ENCODE results near the gene COP1. TPM values are rescaled to one million over a fixed set of nuclear protein-coding genes. Genes with fewer than 3 reads are reported as not detected.
"Not testable (repeated sequence)": the region's sequence is repeated elsewhere in the genome, so short reads cannot be mapped to it uniquely, and the experiment has no call there.

Gene COP1
- total RNA-seq, 6 donors from 2014 or later: 40.4 to 113 (median 68.3) TPM

DNA sequence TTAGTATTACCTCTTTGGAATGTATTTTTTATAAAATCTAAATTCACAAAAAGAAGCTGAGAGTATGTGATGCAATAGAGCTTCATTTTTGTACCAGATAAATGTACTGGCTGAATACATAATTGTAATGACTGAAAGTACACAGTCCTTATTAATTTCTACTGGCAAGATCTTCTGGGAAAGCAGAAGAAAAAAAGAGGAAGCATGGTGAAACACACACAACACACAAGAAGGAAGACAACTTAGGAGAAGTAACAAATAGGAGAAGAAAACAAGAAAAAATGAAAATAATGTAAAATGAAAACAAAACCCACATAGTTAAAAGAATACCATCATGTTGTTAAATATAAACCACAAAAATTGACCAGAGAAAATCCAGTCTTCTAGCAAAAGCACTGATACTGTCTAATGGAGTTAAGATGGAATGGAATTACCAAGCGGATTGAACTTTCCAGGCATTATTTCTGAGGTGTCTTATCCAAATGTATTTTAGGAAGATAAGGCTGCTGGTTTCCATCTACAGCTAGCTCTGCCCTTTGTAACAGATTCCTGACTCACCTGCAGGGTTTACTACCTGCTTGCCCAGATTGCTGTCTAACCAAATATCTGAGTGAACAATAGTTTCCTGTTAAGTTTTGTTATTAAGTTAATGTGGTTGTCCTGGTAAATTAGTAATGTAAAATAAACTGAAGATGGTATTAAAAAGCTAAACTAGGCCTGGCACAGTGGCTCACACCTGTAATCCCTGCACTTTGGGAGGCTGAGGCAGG, 4.5 kb upstream of the COP1 start:
- Histone ChIP-seq H3K27me3 (no peaks in the 10 kb centered on the region), H3K36me3 (no peaks in the 10 kb centered on the region), H3K27ac (peak overlapping the region in 3 of 4 donors; percentile 17 to 49 (median 45)), H3K4me1 (peaks cover 5 to 12% (median 9%) of the 10 kb centered on the region in 4 donors), H3K4me3 (no peak overlapping the region), H3K9me3 (no peaks in the 10 kb centered on the region)
- DNase-seq: no peak
- 93 to 100% methylated on average over 1 of the region's 1 CpG for WGBS, 2 donors
- TF ChIP-seq POLR2A (IDR thresholded peaks at IDR 0.05) (no peak), EP300 (IDR thresholded peaks at IDR 0.05) (no peak), POLR2AphosphoS5 (IDR thresholded peaks at IDR 0.05) (no peak)
- TF ChIP-seq, protein P1, sequence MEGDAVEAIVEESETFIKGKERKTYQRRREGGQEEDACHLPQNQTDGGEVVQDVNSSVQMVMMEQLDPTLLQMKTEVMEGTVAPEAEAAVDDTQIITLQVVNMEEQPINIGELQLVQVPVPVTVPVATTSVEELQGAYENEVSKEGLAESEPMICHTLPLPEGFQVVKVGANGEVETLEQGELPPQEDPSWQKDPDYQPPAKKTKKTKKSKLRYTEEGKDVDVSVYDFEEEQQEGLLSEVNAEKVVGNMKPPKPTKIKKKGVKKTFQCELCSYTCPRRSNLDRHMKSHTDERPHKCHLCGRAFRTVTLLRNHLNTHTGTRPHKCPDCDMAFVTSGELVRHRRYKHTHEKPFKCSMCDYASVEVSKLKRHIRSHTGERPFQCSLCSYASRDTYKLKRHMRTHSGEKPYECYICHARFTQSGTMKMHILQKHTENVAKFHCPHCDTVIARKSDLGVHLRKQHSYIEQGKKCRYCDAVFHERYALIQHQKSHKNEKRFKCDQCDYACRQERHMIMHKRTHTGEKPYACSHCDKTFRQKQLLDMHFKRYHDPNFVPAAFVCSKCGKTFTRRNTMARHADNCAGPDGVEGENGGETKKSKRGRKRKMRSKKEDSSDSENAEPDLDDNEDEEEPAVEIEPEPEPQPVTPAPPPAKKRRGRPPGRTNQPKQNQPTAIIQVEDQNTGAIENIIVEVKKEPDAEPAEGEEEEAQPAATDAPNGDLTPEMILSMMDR (IDR thresholded peaks at IDR 0.05): no peak
- no peak for ATAC-seq (ENCODE audit: low FRiP score in 2 of 2)

DNA sequence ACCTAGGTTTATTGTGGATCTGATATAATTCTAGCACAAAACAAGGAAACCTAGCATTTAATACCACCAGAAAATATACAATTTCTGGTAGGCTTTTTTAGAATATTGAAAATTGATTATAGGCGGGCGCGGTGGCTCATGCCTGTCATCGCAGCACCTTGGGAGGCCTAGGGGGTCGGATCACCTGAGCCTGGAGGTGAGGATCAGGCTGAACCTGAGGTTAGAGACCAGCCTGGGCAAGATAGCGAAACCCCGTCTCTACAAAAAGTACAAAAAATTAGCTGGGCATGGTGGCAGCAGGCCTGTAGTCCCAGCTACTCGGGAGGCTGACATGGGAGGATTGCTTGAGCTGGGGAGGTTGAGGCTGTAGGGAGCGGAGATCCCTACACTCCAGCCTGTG, 948 bp upstream of the COP1 start:
- 38 to 59% methylated on average over 9 of the region's 9 CpGs for WGBS, 2 donors
- TF ChIP-seq, protein P1 (IDR thresholded peaks at IDR 0.05): no peak
- TF ChIP-seq POLR2A (IDR thresholded peaks at IDR 0.05): no peak
- H3K27ac ChIP-seq: peak overlapping the region; percentile 99

DNA sequence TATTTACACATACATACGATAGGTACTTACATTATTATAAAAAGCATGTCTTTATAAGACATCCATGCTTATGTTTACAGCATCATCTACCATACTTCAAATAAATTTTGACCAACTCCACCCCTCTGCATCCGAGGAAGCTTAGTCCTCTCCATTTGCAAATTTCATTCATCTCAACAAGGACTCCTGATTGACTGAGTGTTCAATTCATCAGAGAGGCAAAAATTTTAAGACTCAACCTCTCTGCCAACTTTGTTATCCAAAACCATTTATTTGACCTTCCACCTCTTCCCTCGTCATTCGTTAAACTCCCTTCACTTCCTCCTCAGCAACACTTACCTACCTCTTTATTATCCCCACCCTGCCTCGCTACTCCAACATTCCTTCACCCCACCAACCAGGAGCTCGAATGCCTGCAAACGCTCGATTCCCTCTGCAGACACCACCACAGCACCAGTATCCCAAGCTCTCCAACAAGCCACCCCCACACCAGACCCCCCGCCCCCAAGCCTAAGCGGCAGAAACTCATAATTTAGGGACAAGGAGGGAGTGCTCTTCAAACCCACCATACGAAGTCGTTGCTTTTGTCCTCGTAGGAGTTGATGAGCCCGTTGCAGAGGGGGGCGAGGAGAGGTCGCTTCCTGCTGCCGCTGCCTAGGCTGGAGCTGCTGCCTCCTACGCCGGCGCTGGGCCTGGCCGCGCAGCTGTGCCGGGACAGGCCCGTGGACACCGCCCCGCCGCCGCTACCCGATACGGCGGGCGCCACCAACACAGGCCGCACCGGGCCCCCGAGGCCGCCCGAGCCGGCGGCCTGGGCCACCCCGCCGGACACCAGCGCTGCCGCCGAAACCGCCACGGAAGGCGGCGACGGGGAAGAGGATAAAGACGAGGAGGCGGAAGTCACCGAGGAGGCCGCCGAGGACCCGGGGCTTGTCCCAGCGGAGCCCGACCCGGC, 803 bp downstream of the COP1 start:
- TF ChIP-seq POLR2AphosphoS5 (IDR thresholded peaks at IDR 0.05) (peak in 1 of 2 donors; percentile 25), POLR2A (IDR thresholded peaks at IDR 0.05) (no peak)
- H3K4me3 ChIP-seq: peak overlapping the region; percentile 81 to 98 (median 96)
- H3K4me1 ChIP-seq: peaks cover 28 to 39% (median 33%) of the 10 kb centered on the region in 4 donors
- ATAC-seq (ENCODE audit: low FRiP score in 2 of 2): peak; percentile 52 to 71
- H3K27ac ChIP-seq: peak overlapping the region; percentile 99
- DNase-seq: peak; percentile 51 to 91
- 0% methylated on average over 27 to 46 of the region's 58 CpGs for WGBS, 2 donors
- H3K9me3 ChIP-seq: no peaks in the 10 kb centered on the region
- H3K36me3 ChIP-seq: no peaks in the 10 kb centered on the region
- H3K27me3 ChIP-seq: no peaks in the 10 kb centered on the region

More for the DNA sequence above, 948 bp upstream of the COP1 start:
- H3K9me3 ChIP-seq: no peaks in the 10 kb centered on the region
- ATAC-seq (ENCODE audit: low FRiP score in 2 of 2) (no peak), DNase-seq (no peak)
- H3K4me3 ChIP-seq: peak overlapping the region; percentile 57 to 98 (median 88)
- peaks cover 28 to 36% (median 32%) of the 10 kb centered on the region in 4 donors for H3K4me1 ChIP-seq
- no peaks in the 10 kb centered on the region for H3K36me3 ChIP-seq
- no peaks in the 10 kb centered on the region for H3K27me3 ChIP-seq

DNA sequence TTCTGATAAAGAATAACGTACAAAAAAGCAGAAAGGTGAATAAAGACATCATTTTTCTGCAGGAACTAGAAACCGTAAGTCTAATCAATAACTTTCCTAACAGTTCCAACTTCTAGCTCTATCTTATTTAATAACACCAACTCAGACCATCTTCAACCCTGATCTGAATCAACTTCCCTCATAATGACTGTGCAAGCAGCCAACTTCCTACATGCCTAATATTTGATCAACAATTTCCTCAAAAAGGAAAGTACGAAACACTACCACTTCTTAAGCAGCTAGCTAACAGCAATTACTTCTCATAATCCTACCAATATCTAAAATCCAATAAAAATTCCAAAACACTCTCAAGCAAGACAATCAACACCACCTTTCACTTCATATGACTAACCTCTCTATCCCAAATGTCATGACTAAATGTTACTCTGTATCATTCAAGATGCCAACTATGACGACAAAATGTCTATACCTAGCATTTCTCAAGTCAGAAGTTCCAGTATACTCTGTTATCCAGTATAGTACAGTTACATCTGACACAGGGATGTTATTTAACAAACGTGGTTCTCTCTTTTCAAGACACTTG, 1.7 kb downstream of the COP1 start:
- Histone ChIP-seq H3K27me3 (no peaks in the 10 kb centered on the region), H3K9me3 (no peaks in the 10 kb centered on the region), H3K4me3 (peak overlapping the region; percentile 81 to 98 (median 96)), H3K4me1 (peaks cover 28 to 39% (median 33%) of the 10 kb centered on the region in 4 donors), H3K36me3 (no peaks in the 10 kb centered on the region), H3K27ac (peak overlapping the region; percentile 99)
- no peak for TF ChIP-seq EP300 (IDR thresholded peaks at IDR 0.05)
- TF ChIP-seq, protein P1 (IDR thresholded peaks at IDR 0.05): no peak
- no peak for TF ChIP-seq POLR2A (IDR thresholded peaks at IDR 0.05)
- no peak for TF ChIP-seq POLR2AphosphoS5 (IDR thresholded peaks at IDR 0.05)
- WGBS, 2 donors: 13 to 17% methylated on average over 5 of the region's 5 CpGs
- DNase-seq: no peak
- no peak for ATAC-seq (ENCODE audit: low FRiP score in 2 of 2)

DNA sequence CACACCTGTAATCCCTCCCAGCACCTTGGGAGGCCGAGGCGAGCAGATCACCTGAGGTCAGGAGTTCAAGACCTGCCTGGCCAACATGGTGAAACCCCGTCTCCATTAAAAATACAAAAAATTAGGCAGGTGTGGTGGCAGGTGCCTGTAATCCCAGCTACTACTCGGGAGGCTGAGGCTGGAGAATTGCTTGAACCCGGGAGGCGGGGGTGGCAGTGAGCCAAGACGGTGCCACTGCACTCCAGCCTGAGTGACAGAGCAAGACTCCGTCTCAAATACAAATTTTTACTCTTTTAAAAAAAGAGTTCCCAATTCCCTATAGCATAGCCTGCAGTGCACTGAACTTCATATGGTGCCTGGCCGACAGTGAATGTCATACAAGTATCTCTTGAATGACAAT, 2.4 kb downstream of the COP1 start:
- H3K9me3 ChIP-seq; ATAC-seq (ENCODE audit: low FRiP score in 2 of 2); H3K36me3 ChIP-seq; H3K27me3 ChIP-seq: not testable (repeated sequence)
- H3K4me3 ChIP-seq: peak overlapping the region in 2 of 4 donors; percentile 81 to 98
- WGBS, 2 donors: 72 to 76% methylated on average over 9 of the region's 9 CpGs
- peak in 1 of 2 donors; percentile 33 for DNase-seq
- H3K27ac ChIP-seq: peak overlapping the region; percentile 3 to 99 (median 99)
- H3K4me1 ChIP-seq: peaks cover 28 to 39% (median 33%) of the 10 kb centered on the region in 4 donors

All from upper lobe of left lung (tissue), 6 donors.